Measurements from ENCODE around the gene ROR1. TPM values are rescaled to one million over a fixed set of nuclear protein-coding genes. Genes with fewer than 3 reads are reported as not detected.

Gene ROR1
- total RNA-seq, 1 donor from 2014 or later = 11.0 TPM

DNA sequence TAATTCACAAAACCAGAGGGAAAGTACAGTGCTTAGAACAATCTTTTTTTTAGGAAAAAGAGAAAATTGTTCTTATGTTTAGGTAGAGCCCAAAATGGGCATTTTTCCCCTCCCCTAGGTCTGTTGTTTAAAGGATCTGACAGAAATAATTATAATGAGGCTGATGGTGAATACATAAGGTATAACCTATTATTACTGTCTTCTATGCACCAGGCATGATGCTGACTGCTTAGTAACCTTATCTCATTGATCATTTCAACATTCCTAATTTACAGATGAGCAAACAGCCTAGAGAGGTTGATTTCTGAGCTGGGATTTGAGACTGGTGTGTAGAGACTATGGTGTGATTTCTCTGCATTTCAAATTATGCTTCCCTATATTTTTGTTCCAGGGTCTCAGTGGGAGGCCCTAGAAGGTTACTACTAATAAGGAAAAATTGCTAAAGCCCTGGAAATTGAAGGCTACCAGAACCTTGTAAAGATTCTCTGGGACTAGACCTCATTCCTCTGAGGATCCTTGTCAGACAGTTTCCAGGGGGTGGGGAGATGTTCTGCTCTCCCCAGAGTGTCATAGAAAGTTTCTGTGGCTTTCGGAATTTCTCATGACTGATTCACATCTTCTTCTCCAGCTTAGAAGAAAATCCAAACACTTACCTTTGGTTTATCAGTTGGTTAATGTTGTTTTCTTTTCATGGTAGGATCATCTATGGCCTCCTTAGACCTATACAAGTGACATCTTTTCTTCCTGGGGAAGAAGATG, 44.9 kb downstream of the ROR1 start:
- no peak overlapping the region for H3K4me3 Mint-ChIP-seq
- peaks cover 10% of the 10 kb centered on the region for H3K4me1 Mint-ChIP-seq
- peaks cover 8% of the 10 kb centered on the region for H3K9me3 Mint-ChIP-seq
- no peak overlapping the region for H3K27ac Mint-ChIP-seq (ENCODE audit: unreplicated experiment)
- no peaks in the 10 kb centered on the region for H3K27me3 Mint-ChIP-seq (ENCODE audit: low read depth)
- no peak for TF ChIP-seq CTCF (conservative IDR thresholded peaks at IDR 0.05)
- DNase-seq (ENCODE audit: low read depth, low spot score) = no peak
- peaks cover 7% of the 10 kb centered on the region for H3K36me3 Mint-ChIP-seq (ENCODE audit: low read depth)

DNA sequence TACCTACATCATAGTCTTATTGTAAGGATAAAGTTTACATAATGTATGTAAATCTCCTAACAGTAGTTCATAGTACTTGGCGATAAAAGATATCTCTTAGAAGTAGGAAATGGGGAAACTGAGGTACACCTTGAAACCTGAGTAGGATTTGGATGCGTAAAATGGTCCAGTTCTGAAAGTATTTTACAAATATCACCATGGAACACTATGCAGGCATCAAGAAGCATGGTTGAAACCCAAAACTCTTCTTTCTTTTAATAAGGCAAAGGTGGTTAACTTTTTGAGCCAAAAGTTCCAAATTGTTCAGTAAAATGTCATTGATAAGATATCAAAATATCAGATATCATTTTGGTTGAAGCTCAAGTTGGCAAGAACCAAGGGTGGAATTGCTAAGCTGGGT, 46.0 kb downstream of the ROR1 start:
- no peak overlapping the region for H3K4me3 Mint-ChIP-seq
- H3K4me1 Mint-ChIP-seq = peaks cover 6% of the 10 kb centered on the region
- H3K27ac Mint-ChIP-seq (ENCODE audit: unreplicated experiment) = no peak overlapping the region
- TF ChIP-seq CTCF (conservative IDR thresholded peaks at IDR 0.05) = no peak
- peaks cover 8% of the 10 kb centered on the region for H3K9me3 Mint-ChIP-seq
- DNase-seq (ENCODE audit: low read depth, low spot score) = no peak
- H3K27me3 Mint-ChIP-seq (ENCODE audit: low read depth) = no peaks in the 10 kb centered on the region
- peaks cover 7% of the 10 kb centered on the region for H3K36me3 Mint-ChIP-seq (ENCODE audit: low read depth)

- no peak for DNase-seq (ENCODE audit: low read depth, low spot score)
- Mint-ChIP-seq H3K27ac (ENCODE audit: unreplicated experiment) (no peak overlapping the region), H3K4me1 (peaks cover 2% of the 10 kb centered on the region), H3K9me3 (peaks cover 4% of the 10 kb centered on the region), H3K27me3 (ENCODE audit: low read depth) (no peaks in the 10 kb centered on the region), H3K36me3 (ENCODE audit: low read depth) (peaks cover 3% of the 10 kb centered on the region), H3K4me3 (no peak overlapping the region)
- no peak for TF ChIP-seq CTCF (conservative IDR thresholded peaks at IDR 0.05)
These were observed 47.5 kb downstream of the ROR1 start for GRCh38 chr1:63821091-63822005.

DNA sequence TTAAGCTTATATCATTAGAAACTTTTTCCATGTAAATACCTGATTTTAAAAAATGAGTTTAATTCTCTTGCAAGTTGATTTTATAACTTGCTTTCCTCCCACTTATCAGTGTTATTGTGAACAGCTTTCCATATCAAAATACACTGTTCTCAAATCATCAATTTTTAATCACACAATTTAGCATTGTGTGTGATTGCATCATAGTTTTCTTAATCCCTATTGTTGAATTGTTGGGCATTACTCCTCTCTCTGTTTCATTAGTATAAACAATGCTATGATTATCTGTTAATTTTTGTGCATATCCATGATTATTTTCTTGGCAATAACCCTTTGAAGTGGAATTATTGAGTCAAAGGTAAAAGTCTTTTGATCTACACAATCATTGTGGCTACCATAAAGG, 48.7 kb downstream of the ROR1 start:
- no peaks in the 10 kb centered on the region for H3K27me3 Mint-ChIP-seq (ENCODE audit: low read depth)
- H3K36me3 Mint-ChIP-seq (ENCODE audit: low read depth) = no peaks in the 10 kb centered on the region
- no peak overlapping the region for H3K4me3 Mint-ChIP-seq
- no peak for DNase-seq (ENCODE audit: low read depth, low spot score)
- no peaks in the 10 kb centered on the region for H3K4me1 Mint-ChIP-seq
- no peak for TF ChIP-seq CTCF (conservative IDR thresholded peaks at IDR 0.05)
- H3K9me3 Mint-ChIP-seq = peaks cover 3% of the 10 kb centered on the region
- H3K27ac Mint-ChIP-seq (ENCODE audit: unreplicated experiment) = no peak overlapping the region

DNA sequence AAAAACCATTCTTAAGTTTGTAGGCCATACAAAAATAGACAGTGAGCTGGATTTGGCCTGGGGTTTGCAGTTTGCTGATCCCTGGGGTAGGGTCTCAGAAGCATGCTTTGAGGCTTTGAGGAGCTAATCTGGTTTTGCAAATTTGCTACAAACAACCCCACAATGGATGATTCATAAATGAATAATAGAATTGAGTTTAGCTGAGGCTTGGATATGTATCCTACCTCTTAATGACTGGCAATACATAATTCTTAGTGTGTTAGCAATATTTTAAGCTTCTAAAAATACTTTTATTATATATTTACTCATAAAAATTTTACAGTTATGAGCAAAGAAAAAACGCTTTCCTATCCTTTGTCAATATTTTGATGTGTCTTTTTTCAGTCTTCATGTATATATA, 50.6 kb downstream of the ROR1 start:
- H3K4me1 Mint-ChIP-seq = no peaks in the 10 kb centered on the region
- no peak for TF ChIP-seq CTCF (conservative IDR thresholded peaks at IDR 0.05)
- no peak overlapping the region for H3K27ac Mint-ChIP-seq (ENCODE audit: unreplicated experiment)
- no peak for DNase-seq (ENCODE audit: low read depth, low spot score)
- no peaks in the 10 kb centered on the region for H3K36me3 Mint-ChIP-seq (ENCODE audit: low read depth)
- H3K27me3 Mint-ChIP-seq (ENCODE audit: low read depth) = no peaks in the 10 kb centered on the region
- H3K4me3 Mint-ChIP-seq = no peak overlapping the region
- peaks cover 3% of the 10 kb centered on the region for H3K9me3 Mint-ChIP-seq

Measured in neural crest cell (in vitro differentiated cells).